ENCODE measurements around the gene MYBPC2.

DNA sequence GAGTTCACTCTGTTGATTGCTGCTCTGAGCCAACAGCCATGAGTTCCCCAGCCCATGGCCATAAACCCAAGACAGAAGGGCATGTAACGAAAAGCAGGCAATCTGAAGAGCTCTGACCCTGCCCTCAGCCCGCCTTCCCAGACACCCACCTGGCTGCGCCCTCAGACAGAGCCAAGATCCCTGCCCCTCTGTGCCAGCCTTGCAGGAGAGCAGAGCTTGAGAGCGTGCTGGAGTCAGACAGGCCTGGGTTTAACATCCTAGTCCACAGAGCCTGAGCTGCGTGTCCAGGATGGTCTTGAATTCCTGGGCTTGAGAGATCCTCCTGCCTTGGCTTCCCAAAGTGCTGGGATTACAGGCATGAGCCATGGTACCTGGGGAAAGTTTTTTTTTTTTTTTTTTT is 24.6 kb downstream of the MYBPC2 start:
- no peak for TF ChIP-seq EZH2phosphoT487 (IDR thresholded peaks at IDR 0.05; ENCODE audit: insufficient read depth, low read depth)
- no peak for TF ChIP-seq EZH2 (IDR thresholded peaks at IDR 0.05; ENCODE audit: insufficient read depth, poor library complexity, severe bottlenecking)

Data from GM23248 (cell line).